H1 (cell line): ENCODE measurements around the gene CALCR. TPM values are rescaled to one million over a fixed set of nuclear protein-coding genes. Genes with fewer than 3 reads are reported as not detected.

ENCODE experiments used
- CTCF ChIA-PET: fragments of 300-600 bp; sonication (Branson Sonifier 250); formaldehyde crosslinking; loops from one replicate; lab custom pipeline; 2021; ENCODE audit not compliant: partially characterized antibody; lab: Charles Lee
- POLR2A ChIA-PET: fragments of 300-600 bp; sonication (Branson Sonifier 250); formaldehyde crosslinking; loops from one replicate; lab custom pipeline; 2021; ENCODE audit warnings: inconsistent platforms; ENCODE audit not compliant: partially characterized antibody; lab: Charles Lee
- DNase-seq, 2 experiments: peaks; one replicate each; pipeline versions ENCODE4 v3.0.0 to v3.0.0-alpha.2; 2010 to 2022; ENCODE audit warnings: low spot score in 2 of 2, low read depth in 1 of 2, mixed read lengths in 1 of 2
- FAIRE-seq: peaks from 2 replicates; lab custom pipeline; 2011; peaks lifted over from hg19 to GRCh38; lab: Jason Lieb, UNC
- H2AFZ ChIP-seq: 2 replicates; pipeline ENCODE4 v1.8.1; 2012; ENCODE audit warnings: low read length, inconsistent platforms
- H2AK5ac ChIP-seq: 2 replicates; pipeline ENCODE4 v1.6.1; 2013; ENCODE audit warnings: low read depth, low read length
- H2BK120ac ChIP-seq: replicated peaks from 2 replicates; pipeline ENCODE3; 2013; ENCODE audit warnings: low read depth, low read length, inconsistent platforms
- H2BK12ac ChIP-seq: 2 replicates; pipeline ENCODE4 v1.6.1; 2013; ENCODE audit warnings: low read depth, low read length
- H2BK15ac ChIP-seq: 2 replicates; pipeline ENCODE4 v1.6.1; 2013; ENCODE audit warnings: low read length
- H2BK20ac ChIP-seq: 2 replicates; pipeline ENCODE4 v1.6.1; 2013; ENCODE audit warnings: low read length
- H2BK5ac ChIP-seq: 2 replicates; pipeline ENCODE4 v1.6.1; 2013; ENCODE audit warnings: low read depth, low read length
- H3K14ac ChIP-seq: 2 replicates; pipeline ENCODE4 v1.6.1; 2013; ENCODE audit warnings: inconsistent platforms; ENCODE audit not compliant: insufficient read length
- H3K18ac ChIP-seq: 2 replicates; pipeline ENCODE4 v1.6.1; 2013; ENCODE audit warnings: low read length; ENCODE audit errors: extremely low read depth
- H3K23ac ChIP-seq: 2 replicates; pipeline ENCODE4 v1.6.1; 2013; ENCODE audit warnings: inconsistent platforms; ENCODE audit not compliant: insufficient read length
- H3K23me2 ChIP-seq: 2 replicates; pipeline ENCODE4 v1.6.1; 2013; ENCODE audit warnings: low read depth, low read length
- H3K27ac ChIP-seq: 2 replicates; pipeline ENCODE4 v1.6.1; 2011; ENCODE audit warnings: low read depth, low read length, inconsistent platforms
- H3K27me3 ChIP-seq, 4 experiments: replicated peaks in 1 of 4; 1 replicate in 1 of 4; 2 replicates in 3 of 4; pipeline versions ENCODE4 v1.6.1 to v1.8.1; 2011 to 2013; ENCODE audit warnings: low read length in 3 of 4, mild to moderate bottlenecking in 3 of 4, inconsistent platforms in 2 of 4, mixed read lengths in 2 of 4, moderate library complexity in 1 of 4; ENCODE audit not compliant: control insufficient read depth in 3 of 4, insufficient read depth in 3 of 4; ENCODE audit errors: extremely low read depth in 1 of 4
- H3K36me3 ChIP-seq, 4 experiments: 2 replicates each; pipeline versions ENCODE4 v1.6.1 to v1.8.1; 2011 to 2013; ENCODE audit warnings: mild to moderate bottlenecking in 4 of 4, low read length in 3 of 4, moderate library complexity in 2 of 4, control low read depth in 1 of 4, inconsistent platforms in 1 of 4; ENCODE audit not compliant: insufficient read depth in 4 of 4, control insufficient read depth in 2 of 4
- H3K4ac ChIP-seq: replicated peaks from 2 replicates; pipeline ENCODE3; 2013; ENCODE audit warnings: low read length, low read depth, mixed read lengths, inconsistent platforms; ENCODE audit not compliant: insufficient read length
- H3K4me1 ChIP-seq, 4 experiments: replicated peaks in 1 of 4; 1 replicate in 1 of 4; 2 replicates in 3 of 4; pipeline versions ENCODE4 v1.6.1 to v1.8.1; 2011 to 2013; ENCODE audit warnings: low read length in 3 of 4, inconsistent platforms in 2 of 4, mixed read lengths in 1 of 4; ENCODE audit not compliant: insufficient read depth in 4 of 4, control insufficient read depth in 3 of 4
- H3K4me2 ChIP-seq, 2 experiments: 2 replicates each; pipeline versions ENCODE4 v1.6.1 to v1.8.1; 2011 to 2013; ENCODE audit warnings: low read depth in 2 of 2, low read length in 2 of 2, control low read depth in 1 of 2, inconsistent platforms in 1 of 2, mild to moderate bottlenecking in 1 of 2; ENCODE audit not compliant: insufficient read depth in 1 of 2
- H3K4me3 ChIP-seq, 4 experiments: fragments of 200-600, 300-600 bp in 1 of 4; sonication (generic), shearing (Covaris generic), sonication (Bioruptor Twin) in 1 of 4; 2 replicates each; pipeline versions ENCODE4 v1.5.1 to v1.8.1; 2011 to 2016; ENCODE audit warnings: low read length in 4 of 4, low read depth in 3 of 4, control low read depth in 2 of 4, inconsistent platforms in 2 of 4, mild to moderate bottlenecking in 2 of 4, mixed read lengths in 1 of 4, moderate library complexity in 1 of 4; ENCODE audit not compliant: insufficient read depth in 2 of 4; ENCODE audit errors: extremely low read depth in 1 of 4
- H3K56ac ChIP-seq: replicated peaks from 2 replicates; pipeline ENCODE3; 2013; ENCODE audit warnings: low read depth, mild to moderate bottlenecking, mixed read lengths, low read length, inconsistent platforms; ENCODE audit not compliant: insufficient read length
- H3K79me1 ChIP-seq: 2 replicates; pipeline ENCODE4 v1.6.1; 2013; ENCODE audit warnings: low read depth, low read length, control low read depth
- H3K79me2 ChIP-seq, 2 experiments: 2 replicates each; pipeline versions ENCODE4 v1.6.1 to v1.8.1; 2012 to 2013; ENCODE audit warnings: low read length in 2 of 2, mild to moderate bottlenecking in 2 of 2, inconsistent platforms in 1 of 2; ENCODE audit not compliant: insufficient read depth in 2 of 2, control insufficient read depth in 1 of 2
- H3K9ac ChIP-seq, 4 experiments: replicated peaks in 1 of 4; 1 replicate in 1 of 4; 2 replicates in 3 of 4; pipeline versions ENCODE4 v1.6.1 to v1.8.1; 2011 to 2013; ENCODE audit warnings: low read depth in 3 of 4, low read length in 3 of 4, control low read depth in 2 of 4, mild to moderate bottlenecking in 2 of 4, moderate library complexity in 2 of 4, inconsistent platforms in 1 of 4; ENCODE audit errors: extremely low read depth in 1 of 4
- H3K9me3 ChIP-seq, 2 experiments: 2 replicates each; pipeline versions ENCODE4 v1.6.1 to v1.8.1; 2012 to 2013; ENCODE audit warnings: mild to moderate bottlenecking in 2 of 2, moderate library complexity in 2 of 2, control low read depth in 1 of 2, inconsistent platforms in 1 of 2, low read depth in 1 of 2, low read length in 1 of 2, mixed read lengths in 1 of 2; ENCODE audit not compliant: insufficient read depth in 2 of 2
- H4K20me1 ChIP-seq, 2 experiments: replicated peaks in 1 of 2; 2 replicates each; pipeline versions ENCODE3 to v1.8.1; 2011 to 2013; ENCODE audit warnings: inconsistent platforms in 2 of 2, low read length in 2 of 2, mild to moderate bottlenecking in 1 of 2; ENCODE audit not compliant: insufficient read depth in 2 of 2, control insufficient read depth in 1 of 2
- H4K5ac ChIP-seq: 2 replicates; pipeline ENCODE4 v1.6.1; 2013; ENCODE audit warnings: low read length, low read depth, mixed read lengths, inconsistent platforms; ENCODE audit not compliant: insufficient read length
- H4K8ac ChIP-seq: 2 replicates; pipeline ENCODE4 v1.8.0; 2013; ENCODE audit warnings: mild to moderate bottlenecking, moderate library complexity, low read length, inconsistent platforms; ENCODE audit not compliant: insufficient read depth; ENCODE audit errors: extremely low read depth
- H4K91ac ChIP-seq: replicated peaks from 2 replicates; pipeline ENCODE3; 2013; ENCODE audit warnings: low read length, mixed read lengths, inconsistent platforms; ENCODE audit not compliant: insufficient read length
- EP300 ChIP-seq, 2 experiments: IDR thresholded peaks; 1 replicate in 1 of 2; 2 replicates in 1 of 2; pipeline ENCODE4 v1.6.1; 2011 to 2012; ENCODE audit warnings: low read depth in 2 of 2, low read length in 2 of 2, mild to moderate bottlenecking in 2 of 2, borderline replicate concordance in 1 of 2, inconsistent platforms in 1 of 2, moderate library complexity in 1 of 2
- GTF2F1 ChIP-seq: IDR thresholded peaks from 2 replicates; pipeline ENCODE4 v1.6.1; 2012; ENCODE audit warnings: low read depth, low read length, improper control_type of control experiment, borderline replicate concordance
- RFX5 ChIP-seq: IDR thresholded peaks from 2 replicates; pipeline ENCODE4 v1.6.1; 2011; ENCODE audit warnings: low read depth, low read length, improper control_type of control experiment, borderline replicate concordance
- SP1 ChIP-seq: IDR thresholded peaks from 2 replicates; pipeline ENCODE4 v1.6.1; 2011; ENCODE audit warnings: low read depth, low read length
- polyA plus RNA-seq, 7 experiments: library from polyadenylated mRNA; depleted of rRNA in 3 of 7; stranded (reverse) in 5 of 7; unstranded in 2 of 7; fragments of >200 nt in 5 of 7; fragments of 200-250 nt in 2 of 7; gene quantifications; 1 replicate in 5 of 7; 2 replicates in 1 of 7; 4 replicates in 1 of 7; pipeline versions ENCODE4 v1.2.1 to v1.2.3, GENCODE V29; 2011 to 2013; ENCODE audit warnings: missing spikeins in 2 of 7, mixed read lengths in 2 of 7
- total RNA-seq: library from RNA; stranded (reverse); fragmentation: NEBNext Ultra II Directional; extraction: Animal tissue kit (Norgen Biotek cat#: 25700); gene quantifications from 2 replicates; pipeline ENCODE4 v1.2.1, GENCODE V29; 2021

CALCR gene
- total and polyA plus RNA-seq, 2 of the 8 experiments (the other 6 are each of a cell fraction or from before 2014, with no cell fraction given), result 1.0 to 3.6 TPM

- Histone ChIP-seq H3K14ac (no peak overlapping the region), H4K20me1 (no peaks in the 10 kb centered on the region), H2BK5ac (no peak overlapping the region), H3K4me3 (no peak overlapping the region), H2AFZ (no peak overlapping the region), H4K5ac (no peak overlapping the region), H3K4me2 (no peak overlapping the region), H3K4ac (no peak overlapping the region), H3K79me1 (no peaks in the 10 kb centered on the region), H2BK12ac (no peak overlapping the region), H2BK15ac (no peak overlapping the region), H3K4me1 (no peaks in the 10 kb centered on the region), H3K27ac (no peak overlapping the region), H4K91ac (no peak overlapping the region), H2AK5ac (no peak overlapping the region), H3K27me3 (no peaks in the 10 kb centered on the region; a peak in 1 of 7 replicates), H2BK120ac (no peak overlapping the region), H3K23ac (no peak overlapping the region), H4K8ac (no peak overlapping the region), H3K9me3 (no peaks in the 10 kb centered on the region), H3K23me2 (no peaks in the 10 kb centered on the region), H3K9ac (no peak overlapping the region), H3K79me2 (no peaks in the 10 kb centered on the region), H3K56ac (no peak overlapping the region), H2BK20ac (no peak overlapping the region), H3K18ac (no peak overlapping the region), H3K36me3 (no peaks in the 10 kb centered on the region)
- ChIA-PET POLR2A (no interaction called here), CTCF (interaction anchor here (0.6 kb wide), 1 partner anchor 93 kb away, joined by 3 read pairs; no protein-coding TSS in a partner anchor)
- DNase-seq, result no peak
- no peak for FAIRE-seq
- TF ChIP-seq GTF2F1, result no peak
- TF ChIP-seq SP1, result no peak
- no peak for TF ChIP-seq EP300 (IDR thresholded peaks at IDR 0.05; ENCODE audit: borderline replicate concordance in 1 of 2, low read depth in 2 of 2, low read length in 2 of 2)
- no peak for TF ChIP-seq RFX5
Observed at GRCh38 chr7:93414574-93414973, 159.9 kb downstream of the CALCR start.
